ENCODE measurements around the gene NBDY.

DNA sequence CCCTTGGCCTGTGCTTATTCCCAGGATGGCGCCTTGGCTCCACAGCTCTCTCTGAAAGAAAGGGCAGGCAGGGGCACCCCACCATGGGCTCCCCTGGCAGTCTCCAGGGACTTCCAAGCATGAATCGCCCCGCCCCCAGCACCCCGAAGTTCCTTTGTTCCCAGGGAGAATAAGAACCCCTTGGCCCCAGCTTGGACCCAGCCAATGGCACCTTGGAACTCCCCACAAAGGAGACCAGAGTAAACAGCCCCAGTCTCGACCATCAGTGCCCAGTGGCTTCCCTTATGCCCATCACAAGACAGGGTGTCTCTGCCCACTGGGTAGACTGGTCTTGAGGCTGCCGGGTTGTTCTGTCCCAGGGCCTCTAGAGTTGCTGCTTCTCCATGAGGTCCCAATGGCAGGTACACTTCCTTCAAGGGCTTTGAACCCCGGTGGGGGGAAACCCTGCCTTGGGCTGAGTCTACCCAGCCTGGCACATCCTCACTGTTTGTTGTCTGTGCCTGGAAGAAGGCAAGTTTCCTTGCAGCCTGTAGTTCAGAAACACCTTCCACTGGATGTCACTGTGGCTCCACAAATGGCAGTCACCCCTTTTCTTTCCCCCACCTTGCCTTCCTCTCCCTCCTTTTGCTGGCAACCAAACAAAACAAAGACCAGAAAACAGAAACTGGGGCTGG is 30.8 kb downstream of the NBDY start:
- TF ChIP-seq, protein P1, sequence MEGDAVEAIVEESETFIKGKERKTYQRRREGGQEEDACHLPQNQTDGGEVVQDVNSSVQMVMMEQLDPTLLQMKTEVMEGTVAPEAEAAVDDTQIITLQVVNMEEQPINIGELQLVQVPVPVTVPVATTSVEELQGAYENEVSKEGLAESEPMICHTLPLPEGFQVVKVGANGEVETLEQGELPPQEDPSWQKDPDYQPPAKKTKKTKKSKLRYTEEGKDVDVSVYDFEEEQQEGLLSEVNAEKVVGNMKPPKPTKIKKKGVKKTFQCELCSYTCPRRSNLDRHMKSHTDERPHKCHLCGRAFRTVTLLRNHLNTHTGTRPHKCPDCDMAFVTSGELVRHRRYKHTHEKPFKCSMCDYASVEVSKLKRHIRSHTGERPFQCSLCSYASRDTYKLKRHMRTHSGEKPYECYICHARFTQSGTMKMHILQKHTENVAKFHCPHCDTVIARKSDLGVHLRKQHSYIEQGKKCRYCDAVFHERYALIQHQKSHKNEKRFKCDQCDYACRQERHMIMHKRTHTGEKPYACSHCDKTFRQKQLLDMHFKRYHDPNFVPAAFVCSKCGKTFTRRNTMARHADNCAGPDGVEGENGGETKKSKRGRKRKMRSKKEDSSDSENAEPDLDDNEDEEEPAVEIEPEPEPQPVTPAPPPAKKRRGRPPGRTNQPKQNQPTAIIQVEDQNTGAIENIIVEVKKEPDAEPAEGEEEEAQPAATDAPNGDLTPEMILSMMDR (IDR thresholded peaks at IDR 0.05) = no peak
- TF ChIP-seq POLR2A (IDR thresholded peaks at IDR 0.05) = no peak

Measured in uterus (tissue), 2 donors.